CD14-positive monocyte (primary cell): ENCODE results near the gene LYZL4. TPM values are rescaled to one million over a fixed set of nuclear protein-coding genes. Genes with fewer than 3 reads are reported as not detected.

ENCODE experiments used
- DNase-seq, 3 donors: peaks; one replicate each; pipeline ENCODE4 v3.0.0-alpha.2; 2011 to 2022
- H2AFZ ChIP-seq: 2 replicates; pipeline ENCODE4 v1.6.0; 2012; ENCODE audit warnings: mild to moderate bottlenecking, low read depth, low read length, inconsistent platforms; ENCODE audit not compliant: insufficient read depth, poor library complexity, severe bottlenecking
- H3K27ac ChIP-seq, 2 donors: 1 replicate in 1 of 2; 2 replicates in 1 of 2; pipeline ENCODE4 v1.5.1; 2012 to 2013; ENCODE audit warnings: low read length in 2 of 2, control low read depth in 1 of 2, inconsistent platforms in 1 of 2, low read depth in 1 of 2, mild to moderate bottlenecking in 1 of 2
- H3K27me3 ChIP-seq, 2 donors: one replicate each; pipeline versions ENCODE4 v1.6.0 to v1.6.1; 2011 to 2013; ENCODE audit warnings: low read length in 2 of 2; ENCODE audit not compliant: control insufficient read depth in 2 of 2, insufficient read depth in 2 of 2
- H3K36me3 ChIP-seq, 2 donors: replicated peaks in 1 of 2; 1 replicate in 1 of 2; 2 replicates in 1 of 2; pipeline versions ENCODE4 v1.5.1 to v1.6.1; 2012 to 2013; ENCODE audit warnings: low read length in 2 of 2, control low read depth in 1 of 2, inconsistent platforms in 1 of 2, mild to moderate bottlenecking in 1 of 2; ENCODE audit not compliant: insufficient read depth in 2 of 2, control insufficient read depth in 1 of 2
- H3K4me1 ChIP-seq, 2 donors: 1 replicate in 1 of 2; 2 replicates in 1 of 2; pipeline versions ENCODE4 v1.5.1 to v1.6.1; 2012 to 2013; ENCODE audit warnings: low read length in 2 of 2, control low read depth in 1 of 2, inconsistent platforms in 1 of 2, mild to moderate bottlenecking in 1 of 2, moderate library complexity in 1 of 2; ENCODE audit not compliant: insufficient read depth in 2 of 2, control insufficient read depth in 1 of 2
- H3K4me2 ChIP-seq: replicated peaks from 2 replicates; pipeline ENCODE3; 2012; ENCODE audit warnings: low read length, moderate library complexity, mild to moderate bottlenecking; ENCODE audit not compliant: poor library complexity, severe bottlenecking; ENCODE audit errors: extremely low read depth
- H3K4me3 ChIP-seq, 3 experiments: fragments of 200-600 bp in 1 of 3; sonication (generic) in 1 of 3; replicated peaks in 1 of 3; 1 replicate in 2 of 3; 2 replicates in 1 of 3; pipeline ENCODE4 v1.5.1; 2011 to 2013; ENCODE audit warnings: low read length in 3 of 3, mild to moderate bottlenecking in 3 of 3, control low read depth in 2 of 3, low read depth in 2 of 3, inconsistent platforms in 1 of 3, moderate library complexity in 1 of 3
- H3K79me2 ChIP-seq: 2 replicates; pipeline ENCODE4 v1.6.0; 2012; ENCODE audit warnings: mild to moderate bottlenecking, control low read depth, inconsistent platforms, low read length, moderate library complexity; ENCODE audit not compliant: insufficient read depth
- H3K9ac ChIP-seq: 2 replicates; pipeline ENCODE4 v1.6.0; 2017; ENCODE audit warnings: low read length, mild to moderate bottlenecking; ENCODE audit not compliant: insufficient read depth, poor library complexity, severe bottlenecking
- H3K9me3 ChIP-seq, 2 donors: replicated peaks in 1 of 2; 1 replicate in 1 of 2; 2 replicates in 1 of 2; pipeline versions ENCODE4 v1.5.1 to v1.6.1; 2012 to 2013; ENCODE audit warnings: low read length in 2 of 2, control low read depth in 1 of 2; ENCODE audit not compliant: control insufficient read depth in 1 of 2, insufficient read depth in 1 of 2
- H4K20me1 ChIP-seq: 2 replicates; pipeline ENCODE4 v1.6.0; 2012; ENCODE audit warnings: mild to moderate bottlenecking, low read length, control low read depth, moderate library complexity; ENCODE audit not compliant: insufficient read depth
- H3K27ac Mint-ChIP-seq, 7 donors: one replicate each; pipeline ENCODE4 v1.8.0; 2020; ENCODE audit warnings: mild to moderate bottlenecking in 7 of 7, mixed read lengths in 7 of 7, moderate library complexity in 6 of 7, inconsistent platforms in 2 of 7
- H3K27me3 Mint-ChIP-seq, 3 donors: one replicate each; pipeline ENCODE4 v1.8.0; 2021 to 2022; ENCODE audit warnings: low read depth in 3 of 3, mild to moderate bottlenecking in 3 of 3, mixed read lengths in 3 of 3, moderate library complexity in 3 of 3, inconsistent platforms in 1 of 3
- H3K36me3 Mint-ChIP-seq, 2 donors: one replicate each; pipeline ENCODE4 v1.8.0; 2020; ENCODE audit warnings: mixed read lengths in 2 of 2, inconsistent platforms in 1 of 2, mild to moderate bottlenecking in 1 of 2
- H3K4me1 Mint-ChIP-seq: one replicate; pipeline ENCODE4 v1.8.0; 2020; ENCODE audit warnings: mild to moderate bottlenecking, mixed read lengths
- H3K4me3 Mint-ChIP-seq, 2 donors: one replicate each; pipeline ENCODE4 v1.8.0; 2020; ENCODE audit warnings: mild to moderate bottlenecking in 2 of 2, mixed read lengths in 2 of 2, moderate library complexity in 1 of 2
- H3K9me3 Mint-ChIP-seq, 7 donors: one replicate each; pipeline ENCODE4 v1.8.0; 2020 to 2022; ENCODE audit warnings: mixed read lengths in 7 of 7, mild to moderate bottlenecking in 6 of 7, moderate library complexity in 6 of 7, inconsistent platforms in 2 of 7
- WGBS: methylation state at CpG from one replicate; pipeline ENCODE4 v1.1.5; 2013; ENCODE audit warnings: missing lambda C conversion rate; ENCODE audit not compliant: insufficient coverage; 5-methylcytosine and 5-hydroxymethylcytosine counted together
- intact Hi-C, 2 donors: fragments of 100-400 bp; cut with micrococcal nuclease; formaldehyde crosslinking; loops; one replicate each; pipeline versions ENCODE4 v1.15.0 to v1.15.1; 2023
- polyA plus RNA-seq, 3 donors: library from polyadenylated mRNA; depleted of rRNA in 1 of 3; unstranded in 2 of 3; stranded (reverse) in 1 of 3; fragments of 300-500 nt in 2 of 3; fragments of >200 nt in 1 of 3; fragmentation: Illumina TruSeq in 2 of 3; gene quantifications; 1 replicate in 2 of 3; 2 replicates in 1 of 3; pipeline ENCODE4 v1.2.3, GENCODE V29; 2012 to 2021
- TF ChIP-seq, protein P1 (sequence below): fragments of 200-600 bp; IDR thresholded peaks from one replicate; pipeline ENCODE4 v1.8.0; 2022; ENCODE audit warnings: antibody characterized with exemption, mild to moderate bottlenecking

LYZL4 gene
- polyA plus RNA-seq, 3 donors: not detected

- Histone ChIP-seq H4K20me1 (no peaks in the 10 kb centered on the region), H3K27ac (no peak overlapping the region), H3K4me1 (no peaks in the 10 kb centered on the region), H3K36me3 (no peaks in the 10 kb centered on the region), H3K4me3 (no peak overlapping the region), H3K4me2 (no peak overlapping the region), H2AFZ (no peak overlapping the region), H3K79me2 (no peaks in the 10 kb centered on the region), H3K27me3 (no peaks in the 10 kb centered on the region), H3K9me3 (no peaks in the 10 kb centered on the region), H3K9ac (no peak overlapping the region)
- H3K4me1 Mint-ChIP-seq: no peaks in the 10 kb centered on the region
- no peak overlapping the region for H3K4me3 Mint-ChIP-seq
- no peaks in the 10 kb centered on the region for H3K36me3 Mint-ChIP-seq
- 95% methylated on average over 16 of the region's 20 CpGs for WGBS
- intact Hi-C loops: no loop called here
- no peak overlapping the region for H3K27ac Mint-ChIP-seq
- DNase-seq: no peak
- TF ChIP-seq, protein P1, sequence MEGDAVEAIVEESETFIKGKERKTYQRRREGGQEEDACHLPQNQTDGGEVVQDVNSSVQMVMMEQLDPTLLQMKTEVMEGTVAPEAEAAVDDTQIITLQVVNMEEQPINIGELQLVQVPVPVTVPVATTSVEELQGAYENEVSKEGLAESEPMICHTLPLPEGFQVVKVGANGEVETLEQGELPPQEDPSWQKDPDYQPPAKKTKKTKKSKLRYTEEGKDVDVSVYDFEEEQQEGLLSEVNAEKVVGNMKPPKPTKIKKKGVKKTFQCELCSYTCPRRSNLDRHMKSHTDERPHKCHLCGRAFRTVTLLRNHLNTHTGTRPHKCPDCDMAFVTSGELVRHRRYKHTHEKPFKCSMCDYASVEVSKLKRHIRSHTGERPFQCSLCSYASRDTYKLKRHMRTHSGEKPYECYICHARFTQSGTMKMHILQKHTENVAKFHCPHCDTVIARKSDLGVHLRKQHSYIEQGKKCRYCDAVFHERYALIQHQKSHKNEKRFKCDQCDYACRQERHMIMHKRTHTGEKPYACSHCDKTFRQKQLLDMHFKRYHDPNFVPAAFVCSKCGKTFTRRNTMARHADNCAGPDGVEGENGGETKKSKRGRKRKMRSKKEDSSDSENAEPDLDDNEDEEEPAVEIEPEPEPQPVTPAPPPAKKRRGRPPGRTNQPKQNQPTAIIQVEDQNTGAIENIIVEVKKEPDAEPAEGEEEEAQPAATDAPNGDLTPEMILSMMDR: no peak
- H3K27me3 Mint-ChIP-seq: peaks cover 4 to 7% (median 5%) of the 10 kb centered on the region in 3 donors
- peaks cover 0 to 4% (median 3%) of the 10 kb centered on the region in 7 donors for H3K9me3 Mint-ChIP-seq
These were observed 11.7 kb upstream of the LYZL4 start for GRCh38 chr3:42421818-42422796.

GRCh38 chr3:42419563-42419962 is 9.2 kb upstream of the LYZL4 start:
- no peaks in the 10 kb centered on the region for H3K9me3 ChIP-seq
- peaks cover 6 to 14% (median 8%) of the 10 kb centered on the region in 3 donors for H3K27me3 Mint-ChIP-seq
- no peaks in the 10 kb centered on the region for H3K4me1 Mint-ChIP-seq
- H3K4me1 ChIP-seq: no peaks in the 10 kb centered on the region
- H3K4me2 ChIP-seq: no peak overlapping the region
- TF ChIP-seq, protein P1: no peak
- H4K20me1 ChIP-seq: no peaks in the 10 kb centered on the region
- H3K79me2 ChIP-seq: no peaks in the 10 kb centered on the region
- no peak overlapping the region for H2AFZ ChIP-seq
- H3K27me3 ChIP-seq: no peaks in the 10 kb centered on the region
- no peak overlapping the region for H3K4me3 ChIP-seq
- H3K4me3 Mint-ChIP-seq: no peak overlapping the region
- WGBS: no CpG with 5 or more reads among the region's 1 CpG
- H3K36me3 ChIP-seq: no peaks in the 10 kb centered on the region
- H3K9me3 Mint-ChIP-seq: peaks cover 0 to 4% (median 3%) of the 10 kb centered on the region in 7 donors
- H3K36me3 Mint-ChIP-seq: no peaks in the 10 kb centered on the region
- no peak overlapping the region for H3K27ac ChIP-seq
- no peak for DNase-seq
- intact Hi-C loops: no loop called here
- H3K27ac Mint-ChIP-seq: no peak overlapping the region
- H3K9ac ChIP-seq: no peak overlapping the region
